NT2/D1 (cell line): ENCODE data around the gene S100A7.
"Not testable (repeated sequence)": the region's sequence is repeated elsewhere in the genome, so short reads cannot be mapped to it uniquely, and the experiment has no call there.

Experiments
- SUZ12 ChIP-seq: IDR thresholded peaks from 2 replicates; pipeline ENCODE4 v1.6.1; 2011; ENCODE audit not compliant: insufficient read length, insufficient read depth; ENCODE audit errors: extremely low read depth
- YY1 ChIP-seq: IDR thresholded peaks from 2 replicates; pipeline ENCODE4 v1.6.1; 2011; ENCODE audit not compliant: insufficient read length, insufficient read depth
- ZNF274 ChIP-seq: IDR thresholded peaks from 2 replicates; pipeline ENCODE4 v1.6.1; 2011; ENCODE audit warnings: mild to moderate bottlenecking, low read depth, low read length

DNA sequence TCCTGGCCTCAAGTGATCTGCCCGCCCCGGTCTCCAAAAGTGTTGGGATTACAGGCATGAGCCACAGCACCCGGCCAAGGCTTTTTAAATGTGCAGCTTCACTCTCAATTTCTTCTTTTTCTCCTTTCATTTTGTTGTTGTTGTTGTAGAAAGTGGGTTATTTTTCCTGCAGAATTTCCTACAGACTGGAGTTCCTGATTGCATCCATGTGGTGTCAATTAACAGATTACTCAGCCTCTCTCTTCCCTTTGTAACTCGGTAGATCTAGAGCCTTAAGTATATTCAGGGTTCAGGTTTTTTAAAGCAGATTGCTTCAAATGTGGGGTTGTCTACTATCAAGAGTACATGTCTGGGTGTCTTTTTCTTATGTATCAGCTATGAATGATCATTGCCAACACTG is 11.6 kb downstream of the S100A7 start:
- TF ChIP-seq YY1, ZNF274, SUZ12: not testable (repeated sequence)
